Kidney (tissue), 14 donors: ENCODE results near the gene TRAK1. TPM values are rescaled to one million over a fixed set of nuclear protein-coding genes. Genes with fewer than 3 reads are reported as not detected.

Experiments used
- DNase-seq, 5 donors: peaks; one replicate each; pipeline ENCODE4 v3.0.0-alpha.2; 2013 to 2020
- FAIRE-seq: peaks from 2 replicates; lab custom pipeline; 2012; peaks lifted over from hg19 to GRCh38; lab: Jason Lieb, UNC
- H3K27ac ChIP-seq, 2 donors: one replicate each; pipeline ENCODE4 v1.7.0; 2013; ENCODE audit warnings: low read depth in 2 of 2, low read length in 2 of 2, inconsistent platforms in 1 of 2
- H3K27me3 ChIP-seq: one replicate; pipeline ENCODE4 v1.7.1; 2013; ENCODE audit warnings: low read length, inconsistent platforms; ENCODE audit not compliant: control insufficient read depth, insufficient read depth
- H3K36me3 ChIP-seq, 3 donors: one replicate each; pipeline versions ENCODE4 v1.7.0 to v1.7.1; 2013; ENCODE audit warnings: low read length in 3 of 3, control low read depth in 1 of 3, inconsistent platforms in 1 of 3; ENCODE audit not compliant: insufficient read depth in 3 of 3, control insufficient read depth in 2 of 3
- H3K4me1 ChIP-seq, 3 donors: one replicate each; pipeline versions ENCODE4 v1.7.0 to v1.7.1; 2013; ENCODE audit warnings: low read length in 3 of 3, inconsistent platforms in 1 of 3, low read depth in 1 of 3; ENCODE audit not compliant: control insufficient read depth in 2 of 3, insufficient read depth in 2 of 3
- H3K4me3 ChIP-seq, 3 donors: one replicate each; pipeline versions ENCODE4 v1.7.0 to v1.8.1; 2013; ENCODE audit warnings: low read length in 3 of 3, control low read depth in 1 of 3, inconsistent platforms in 1 of 3
- H3K9ac ChIP-seq, 3 donors: one replicate each; pipeline versions ENCODE4 v1.7.0 to v1.7.1; 2013; ENCODE audit warnings: low read length in 3 of 3, control low read depth in 1 of 3, inconsistent platforms in 1 of 3
- H3K9me3 ChIP-seq, 3 donors: one replicate each; pipeline versions ENCODE4 v1.7.0 to v1.7.1; 2013; ENCODE audit warnings: low read length in 3 of 3, control low read depth in 1 of 3, inconsistent platforms in 1 of 3; ENCODE audit not compliant: control insufficient read depth in 2 of 3, insufficient read depth in 1 of 3
- intact Hi-C: fragments of 100-400 bp; cut with DNase I; formaldehyde crosslinking; loops from one replicate; pipeline ENCODE4 v1.11.1; 2022
- polyA plus RNA-seq: library from polyadenylated mRNA; stranded (reverse); fragments of 350-450 nt; fragmentation: Illumina TruSeq; extraction: RNeasy Lipid Tissue Mini Kit (QIAGEN cat#74804); gene quantifications from one replicate; pipeline ENCODE4 v1.2.3, GENCODE V29; 2014; ENCODE audit warnings: low read depth, low replicate concordance; ENCODE audit not compliant: insufficient read depth
- total RNA-seq: library from RNA; stranded (reverse); fragmentation: NEBNext Ultra II Directional; extraction: Animal tissue kit (Norgen Biotek cat#: 25700); gene quantifications from one replicate; pipeline ENCODE4 v1.2.1, GENCODE V29; 2021
- TF ChIP-seq, protein P1 (sequence below): IDR thresholded peaks from 3 replicates; pipeline ENCODE4 v1.5.1; 2012; ENCODE audit warnings: mild to moderate bottlenecking, moderate library complexity, borderline replicate concordance; ENCODE audit not compliant: insufficient read depth; ENCODE audit errors: extremely low read depth
- donor health status: control.
- donor health status: control.
- donor health status: control.
- donor health status: control.
- donor health status: control.
- donor health status: DM: yes; HTN: yes; CAD: no.
- donor health status: Normal renal cell carcinoma (clear cell type).

Gene TRAK1
- total and polyA plus RNA-seq, 2 donors from 2014 or later, result 16.2 to 41.0 TPM

- H3K36me3 ChIP-seq, result no peaks in the 10 kb centered on the region
- FAIRE-seq, result no peak
These were observed 57.1 kb downstream of the TRAK1 start for GRCh38 chr3:42148086-42148848.

DNA sequence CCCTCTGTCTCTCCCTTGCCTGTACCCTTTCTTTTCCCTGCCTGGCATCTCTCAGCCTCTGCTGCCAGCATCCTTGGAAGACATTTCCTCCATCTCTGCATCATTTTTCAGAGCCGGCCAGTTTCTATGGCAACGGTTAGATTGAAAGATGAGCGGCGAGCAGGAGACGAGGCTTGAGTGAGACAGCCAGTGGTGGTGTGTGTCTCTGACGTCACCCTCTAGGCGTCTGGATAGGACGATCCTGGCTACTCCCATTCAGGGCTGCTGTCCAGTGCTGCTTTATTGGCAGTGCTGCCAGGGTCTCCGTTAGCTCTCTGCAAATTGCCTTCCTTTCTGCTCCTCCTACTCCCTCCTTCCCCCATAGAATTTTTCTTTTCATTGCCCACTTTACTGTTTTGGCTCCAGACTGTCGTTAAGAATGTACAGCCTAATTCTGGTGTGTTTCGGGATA lies 57.9 kb downstream of the TRAK1 start:
- intact Hi-C loops, result no loop called here
- TF ChIP-seq, protein P1, sequence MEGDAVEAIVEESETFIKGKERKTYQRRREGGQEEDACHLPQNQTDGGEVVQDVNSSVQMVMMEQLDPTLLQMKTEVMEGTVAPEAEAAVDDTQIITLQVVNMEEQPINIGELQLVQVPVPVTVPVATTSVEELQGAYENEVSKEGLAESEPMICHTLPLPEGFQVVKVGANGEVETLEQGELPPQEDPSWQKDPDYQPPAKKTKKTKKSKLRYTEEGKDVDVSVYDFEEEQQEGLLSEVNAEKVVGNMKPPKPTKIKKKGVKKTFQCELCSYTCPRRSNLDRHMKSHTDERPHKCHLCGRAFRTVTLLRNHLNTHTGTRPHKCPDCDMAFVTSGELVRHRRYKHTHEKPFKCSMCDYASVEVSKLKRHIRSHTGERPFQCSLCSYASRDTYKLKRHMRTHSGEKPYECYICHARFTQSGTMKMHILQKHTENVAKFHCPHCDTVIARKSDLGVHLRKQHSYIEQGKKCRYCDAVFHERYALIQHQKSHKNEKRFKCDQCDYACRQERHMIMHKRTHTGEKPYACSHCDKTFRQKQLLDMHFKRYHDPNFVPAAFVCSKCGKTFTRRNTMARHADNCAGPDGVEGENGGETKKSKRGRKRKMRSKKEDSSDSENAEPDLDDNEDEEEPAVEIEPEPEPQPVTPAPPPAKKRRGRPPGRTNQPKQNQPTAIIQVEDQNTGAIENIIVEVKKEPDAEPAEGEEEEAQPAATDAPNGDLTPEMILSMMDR, result no peak
- H3K9ac ChIP-seq, result no peak overlapping the region
- no peaks in the 10 kb centered on the region for H3K36me3 ChIP-seq
- no peak overlapping the region for H3K4me3 ChIP-seq
- H3K27me3 ChIP-seq, result no peaks in the 10 kb centered on the region
- FAIRE-seq, result no peak
- H3K27ac ChIP-seq, result no peak overlapping the region
- no peaks in the 10 kb centered on the region for H3K9me3 ChIP-seq
- DNase-seq, result peak in 4 of 5 donors; percentile 87 to 94 (median 90)
- peaks cover 0 to 2% (median 0%) of the 10 kb centered on the region in 3 donors for H3K4me1 ChIP-seq

More at GRCh38 chr3:42148086-42148848, 57.1 kb downstream of the TRAK1 start:
- H3K4me3 ChIP-seq, result no peak overlapping the region
- H3K9ac ChIP-seq, result no peak overlapping the region
- no peak for DNase-seq
- H3K4me1 ChIP-seq, result peaks cover 0 to 2% (median 0%) of the 10 kb centered on the region in 3 donors
- H3K27ac ChIP-seq, result no peak overlapping the region
- H3K27me3 ChIP-seq, result no peaks in the 10 kb centered on the region
- TF ChIP-seq, protein P1, result no peak
- no peaks in the 10 kb centered on the region for H3K9me3 ChIP-seq
- intact Hi-C loops, result no loop called here

DNA sequence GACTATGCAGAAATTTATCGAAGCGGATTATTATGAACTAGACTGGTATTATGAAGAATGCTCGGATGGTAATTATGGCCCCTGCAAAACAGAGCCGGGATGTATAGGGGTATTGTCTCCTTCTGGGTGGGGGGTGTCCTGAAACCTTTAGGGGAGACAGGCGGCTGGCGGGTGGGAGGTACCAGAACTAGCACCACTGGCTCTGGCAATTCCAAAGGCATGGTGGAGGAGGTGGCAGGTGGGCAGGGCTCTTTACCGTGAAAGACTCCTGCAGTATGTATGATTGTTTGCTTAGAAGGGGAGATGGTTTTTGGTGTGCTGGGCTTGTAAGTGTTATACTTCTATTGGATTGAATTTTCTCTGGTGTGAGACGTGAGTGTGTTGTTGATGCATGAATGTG lies 58.4 kb downstream of the TRAK1 start:
- H3K9ac ChIP-seq, result no peak overlapping the region
- DNase-seq, result no peak
- no peaks in the 10 kb centered on the region for H3K27me3 ChIP-seq
- FAIRE-seq, result no peak
- no peak overlapping the region for H3K27ac ChIP-seq
- H3K9me3 ChIP-seq, result no peaks in the 10 kb centered on the region
- H3K36me3 ChIP-seq, result no peaks in the 10 kb centered on the region
- no peak overlapping the region for H3K4me3 ChIP-seq
- H3K4me1 ChIP-seq, result peaks cover 0 to 2% (median 0%) of the 10 kb centered on the region in 3 donors
- TF ChIP-seq, protein P1, result no peak
- intact Hi-C loops, result no loop called here
